Muscle layer of duodenum (tissue), 2 donors: Measurements from ENCODE around the gene CYP20A1.
"Not testable (repeated sequence)": the region's sequence is repeated elsewhere in the genome, so short reads cannot be mapped to it uniquely, and the experiment has no call there.

ENCODE experiments used
- H3K27ac ChIP-seq: one replicate; pipeline ENCODE4 v1.7.0; 2013; ENCODE audit warnings: mild to moderate bottlenecking, low read length
- H3K27me3 ChIP-seq: one replicate; pipeline ENCODE4 v1.7.0; 2013; ENCODE audit warnings: low read depth, mild to moderate bottlenecking, control low read depth, low read length
- H3K36me3 ChIP-seq, 2 donors: one replicate each; pipeline ENCODE4 v1.7.0; 2013; ENCODE audit warnings: low read length in 2 of 2, control low read depth in 1 of 2, mild to moderate bottlenecking in 1 of 2; ENCODE audit not compliant: insufficient read depth in 2 of 2, control insufficient read depth in 1 of 2
- H3K4me1 ChIP-seq, 2 donors: one replicate each; pipeline ENCODE4 v1.7.0; 2013; ENCODE audit warnings: low read length in 2 of 2, mild to moderate bottlenecking in 2 of 2, control low read depth in 1 of 2, moderate library complexity in 1 of 2; ENCODE audit not compliant: insufficient read depth in 2 of 2, control insufficient read depth in 1 of 2
- H3K4me3 ChIP-seq, 2 donors: one replicate each; pipeline ENCODE4 v1.7.0; 2013; ENCODE audit warnings: low read length in 2 of 2, low read depth in 1 of 2, mild to moderate bottlenecking in 1 of 2
- H3K9me3 ChIP-seq, 2 donors: one replicate each; pipeline ENCODE4 v1.7.0; 2013; ENCODE audit warnings: low read length in 2 of 2, control low read depth in 1 of 2, mild to moderate bottlenecking in 1 of 2; ENCODE audit not compliant: control insufficient read depth in 1 of 2
- donor health status: healthy.

CYP20A1 gene

DNA sequence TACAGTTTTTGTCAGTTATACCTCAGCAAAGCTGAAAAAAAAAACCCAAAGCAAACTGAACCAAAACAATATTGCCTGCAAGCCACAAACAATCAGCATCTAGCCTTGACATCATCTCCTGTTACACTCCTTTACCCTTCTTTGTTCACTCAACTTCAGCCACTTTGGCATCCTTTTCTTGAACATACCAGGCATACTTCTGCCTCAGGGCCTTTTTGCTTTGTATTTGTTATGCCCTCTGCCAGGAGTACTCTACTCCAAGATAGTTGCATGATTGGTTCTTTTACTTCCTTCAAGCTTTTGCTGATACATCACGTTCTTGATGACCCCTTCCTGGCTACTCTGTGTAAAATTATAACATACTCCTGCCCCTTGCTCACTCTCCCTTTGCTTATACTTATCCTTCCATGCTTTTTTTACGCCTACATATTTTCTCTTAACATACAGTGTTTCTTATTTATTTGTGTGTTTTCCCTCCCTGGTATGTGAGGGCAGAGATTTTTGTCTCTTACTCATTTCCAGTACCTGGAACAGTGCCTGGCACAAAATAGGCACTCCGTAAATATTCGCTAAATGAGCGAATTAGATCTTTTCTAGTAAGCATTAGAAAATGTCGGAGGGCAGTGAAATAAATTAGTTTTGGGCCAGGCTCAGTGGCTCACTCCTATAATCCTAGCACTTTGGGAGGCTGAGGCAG is 102.1 kb downstream of the CYP20A1 start:
- H3K4me3 ChIP-seq, result no peak overlapping the region
- H3K27me3 ChIP-seq, result no peaks in the 10 kb centered on the region
- H3K9me3 ChIP-seq, result no peaks in the 10 kb centered on the region
- peaks cover 0 to 5% of the 10 kb centered on the region in 2 donors for H3K4me1 ChIP-seq
- H3K36me3 ChIP-seq, result peaks cover 0 to 5% of the 10 kb centered on the region in 2 donors
- no peak overlapping the region for H3K27ac ChIP-seq

DNA sequence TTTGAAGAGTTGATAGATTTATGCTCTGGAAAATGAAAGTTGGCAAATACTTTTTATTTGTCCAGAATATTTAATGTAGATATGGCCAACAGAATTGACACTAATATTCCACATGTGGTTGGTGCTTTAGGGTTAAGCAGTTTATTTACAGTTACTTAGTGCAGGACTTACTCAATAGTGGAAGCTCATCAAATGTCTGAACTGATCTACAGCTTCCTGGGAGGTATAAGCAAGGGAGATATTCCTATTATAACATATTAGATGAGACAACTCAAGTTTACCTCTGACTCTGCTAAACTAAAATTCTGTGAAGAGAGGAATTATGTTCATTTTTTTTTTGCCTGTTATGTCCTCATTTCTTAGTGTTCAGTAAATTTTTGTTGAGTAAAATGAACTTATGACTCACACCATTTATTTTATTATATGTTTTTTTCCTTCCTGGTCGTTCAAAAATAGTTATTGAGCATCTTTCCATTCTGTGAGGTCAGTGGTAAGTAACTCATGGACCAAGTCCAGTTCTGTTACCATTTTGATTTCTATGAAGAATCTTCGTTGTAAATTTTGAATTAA is 103.0 kb downstream of the CYP20A1 start:
- Histone ChIP-seq H3K36me3 (peaks cover 0 to 5% of the 10 kb centered on the region in 2 donors), H3K4me1 (peaks cover 0 to 5% of the 10 kb centered on the region in 2 donors), H3K9me3 (no peaks in the 10 kb centered on the region), H3K27me3 (no peaks in the 10 kb centered on the region), H3K27ac (no peak overlapping the region), H3K4me3 (no peak overlapping the region)

DNA sequence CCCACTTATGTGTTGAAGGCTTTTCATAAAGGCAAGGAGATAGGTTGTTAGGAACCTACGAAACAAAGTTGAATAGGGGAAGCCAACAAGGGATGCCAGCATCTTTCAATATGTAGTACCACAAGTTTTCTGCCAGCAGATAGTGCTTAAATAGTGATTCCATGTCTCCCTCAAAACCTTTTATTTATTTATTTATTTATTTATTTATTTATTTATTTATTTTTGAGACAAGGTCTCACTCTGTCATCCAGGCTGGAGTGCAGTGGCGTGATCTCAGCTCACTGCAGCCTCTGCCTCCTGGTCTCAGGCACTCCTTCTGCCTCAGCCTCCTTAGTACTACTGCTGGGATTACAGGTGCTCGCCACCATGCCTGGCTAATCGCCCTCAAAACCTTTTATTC is 103.6 kb downstream of the CYP20A1 start:
- not testable (repeated sequence) for H3K27me3 ChIP-seq, H3K4me3 ChIP-seq, H3K9me3 ChIP-seq, H3K27ac ChIP-seq, H3K36me3 ChIP-seq, H3K4me1 ChIP-seq

DNA sequence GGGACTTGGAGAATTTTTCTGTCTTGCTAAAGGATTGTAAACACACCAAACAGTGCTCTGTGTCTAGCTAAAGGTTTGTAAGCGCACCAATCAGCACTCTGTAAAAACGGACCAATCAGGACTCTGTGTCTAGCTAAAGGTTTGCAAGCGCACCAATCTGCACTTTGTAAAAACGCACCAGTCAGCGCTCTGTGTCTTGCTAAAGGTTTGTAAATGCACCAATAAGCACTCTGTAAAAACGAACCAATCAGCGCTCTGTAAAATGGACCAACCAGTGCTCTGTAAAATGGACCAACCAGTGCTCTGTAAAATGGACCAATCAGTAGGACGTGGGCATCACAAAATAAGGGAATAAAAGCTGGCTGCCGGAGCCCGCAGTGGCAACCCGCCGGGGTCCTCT is 105.8 kb downstream of the CYP20A1 start:
- Histone ChIP-seq H3K27me3 (no peaks in the 10 kb centered on the region), H3K27ac (no peak overlapping the region)

DNA sequence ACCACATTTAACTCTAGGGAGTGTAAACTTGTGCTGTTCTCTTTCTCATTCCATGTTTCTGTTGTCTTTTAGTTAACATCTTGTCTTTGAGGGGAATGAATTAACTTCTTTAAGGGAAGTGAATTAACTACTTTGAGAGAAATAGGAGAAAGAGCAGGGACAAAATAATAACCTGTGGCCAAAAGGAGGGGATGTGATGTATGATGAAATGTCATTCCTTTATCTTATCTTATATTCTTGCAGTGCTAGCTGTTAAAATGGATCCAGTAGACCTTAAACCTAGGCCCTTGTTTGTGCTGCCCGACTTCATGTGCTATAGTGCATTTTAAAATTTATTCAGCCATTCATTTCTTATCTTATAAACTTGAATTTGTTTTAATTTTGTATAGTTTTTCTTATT is 107.8 kb downstream of the CYP20A1 start:
- no peak overlapping the region for H3K27ac ChIP-seq
- H3K27me3 ChIP-seq, result no peaks in the 10 kb centered on the region
- H3K9me3 ChIP-seq, result no peaks in the 10 kb centered on the region
- peaks cover 0 to 5% of the 10 kb centered on the region in 2 donors for H3K36me3 ChIP-seq
- H3K4me1 ChIP-seq, result no peaks in the 10 kb centered on the region
- H3K4me3 ChIP-seq, result no peak overlapping the region

More for the DNA sequence above, 105.8 kb downstream of the CYP20A1 start:
- H3K4me1 ChIP-seq, result peaks cover 0 to 5% of the 10 kb centered on the region in 2 donors
- peaks cover 0 to 5% of the 10 kb centered on the region in 2 donors for H3K36me3 ChIP-seq
- no peaks in the 10 kb centered on the region for H3K9me3 ChIP-seq
- H3K4me3 ChIP-seq, result no peak overlapping the region

DNA sequence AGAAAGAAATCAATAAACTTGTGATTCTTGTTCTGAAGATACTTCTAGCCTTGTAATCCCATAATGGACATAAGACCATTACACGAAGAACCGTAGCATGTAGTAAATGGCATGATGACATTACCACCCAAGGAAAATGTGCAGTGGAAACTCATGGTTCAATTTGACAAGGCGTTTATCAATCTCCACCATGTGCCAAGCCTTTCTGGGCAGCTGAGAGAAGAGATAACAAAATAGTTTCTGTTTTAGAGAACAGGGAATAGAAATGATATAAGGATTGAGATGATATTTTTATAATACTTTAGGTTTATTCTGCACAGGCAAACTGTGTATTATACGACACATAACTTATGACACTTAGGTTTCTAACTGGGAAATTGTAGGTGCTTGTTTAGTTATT is 108.6 kb downstream of the CYP20A1 start:
- no peaks in the 10 kb centered on the region for H3K27me3 ChIP-seq
- peaks cover 0 to 5% of the 10 kb centered on the region in 2 donors for H3K36me3 ChIP-seq
- no peaks in the 10 kb centered on the region for H3K4me1 ChIP-seq
- H3K9me3 ChIP-seq, result no peaks in the 10 kb centered on the region
- H3K27ac ChIP-seq, result no peak overlapping the region
- H3K4me3 ChIP-seq, result no peak overlapping the region

DNA sequence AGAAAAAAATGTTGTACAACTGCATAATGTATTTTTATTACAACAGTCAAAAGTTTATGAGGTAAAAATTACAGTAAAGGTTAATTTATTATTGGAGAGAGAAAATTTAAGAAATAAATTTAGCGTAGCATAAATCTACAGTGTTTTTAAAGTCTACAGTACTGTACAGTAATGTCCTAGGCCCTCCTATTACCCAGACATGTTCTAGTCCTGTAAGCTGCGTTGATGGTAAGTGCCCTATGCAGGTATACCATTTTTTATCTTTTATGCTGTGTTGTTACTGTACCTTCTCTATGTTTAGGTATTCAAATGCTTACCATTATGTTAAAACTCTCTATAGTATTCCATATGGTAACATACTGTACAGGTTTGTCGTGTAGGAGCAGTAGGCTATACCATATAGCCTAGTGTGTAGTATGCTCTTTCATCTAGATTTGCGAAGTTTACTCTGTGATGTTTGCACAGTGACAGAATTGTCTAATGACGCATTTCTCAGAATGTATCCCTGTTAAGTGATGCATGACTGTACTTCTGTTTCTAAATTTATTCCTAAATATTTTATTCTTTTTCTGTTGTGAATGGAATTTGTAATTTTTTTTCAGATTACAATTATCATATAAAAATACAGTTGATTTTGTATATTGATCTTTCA is 113.9 kb downstream of the CYP20A1 start:
- H3K27ac ChIP-seq, result no peak overlapping the region
- H3K4me3 ChIP-seq, result no peak overlapping the region
- no peaks in the 10 kb centered on the region for H3K4me1 ChIP-seq
- H3K27me3 ChIP-seq, result no peaks in the 10 kb centered on the region
- H3K36me3 ChIP-seq, result no peaks in the 10 kb centered on the region
- no peaks in the 10 kb centered on the region for H3K9me3 ChIP-seq

DNA sequence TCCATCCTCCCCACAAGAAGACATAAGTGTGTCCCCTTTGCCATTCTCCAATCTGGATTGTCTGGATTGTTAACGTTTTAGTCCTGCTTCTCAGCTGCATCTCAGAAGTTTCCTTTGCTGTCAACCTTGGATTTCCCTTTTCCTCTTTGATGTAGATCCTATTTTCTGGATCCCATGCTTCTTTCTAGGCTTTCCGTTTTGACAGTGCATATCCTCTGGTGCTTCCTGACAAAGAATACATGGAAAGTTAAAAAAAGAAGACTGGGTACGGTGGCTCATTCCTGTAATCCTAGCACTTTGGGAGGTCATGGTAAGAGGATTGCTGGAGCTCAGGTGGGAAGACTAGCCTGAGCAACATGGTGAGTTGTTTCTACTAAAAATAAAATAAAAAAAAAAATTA is 116.1 kb downstream of the CYP20A1 start:
- no peaks in the 10 kb centered on the region for H3K27me3 ChIP-seq
- H3K36me3 ChIP-seq, result no peaks in the 10 kb centered on the region
- no peaks in the 10 kb centered on the region for H3K9me3 ChIP-seq
- no peak overlapping the region for H3K4me3 ChIP-seq
- H3K27ac ChIP-seq, result no peak overlapping the region
- H3K4me1 ChIP-seq, result no peaks in the 10 kb centered on the region
